Islet of Langerhans (tissue), 1 donor: ENCODE measurements around the gene MRPS12.
A peak's percentile ranks its signal among the peaks of the same experiment; 100 is the strongest.

ENCODE experiments used
- FAIRE-seq: peaks from one replicate; lab custom pipeline; 2011; peaks lifted over from hg19 to GRCh38; lab: Jason Lieb, UNC

MRPS12 gene

DNA sequence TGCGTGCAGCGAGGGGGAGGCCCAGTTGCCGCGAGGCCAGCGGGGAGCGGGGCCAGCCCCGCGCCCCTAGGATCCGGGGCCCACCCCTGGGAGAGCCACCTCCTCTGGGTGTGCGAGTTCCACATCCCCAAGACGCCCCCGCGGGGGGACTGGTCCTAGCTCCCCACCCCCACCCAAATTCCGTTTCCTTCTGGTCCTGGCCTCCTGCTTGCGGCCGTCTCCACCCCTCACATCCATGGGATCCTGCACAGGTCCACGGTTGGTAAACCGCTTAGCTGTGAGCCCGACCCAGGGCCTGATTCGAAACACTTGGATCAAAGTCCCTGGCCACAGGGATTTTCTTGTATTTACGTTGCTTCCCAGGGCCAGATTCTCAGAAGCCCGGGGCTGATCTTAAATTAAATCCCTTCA, 45.1 kb downstream of the MRPS12 start:
- no peak for FAIRE-seq

DNA sequence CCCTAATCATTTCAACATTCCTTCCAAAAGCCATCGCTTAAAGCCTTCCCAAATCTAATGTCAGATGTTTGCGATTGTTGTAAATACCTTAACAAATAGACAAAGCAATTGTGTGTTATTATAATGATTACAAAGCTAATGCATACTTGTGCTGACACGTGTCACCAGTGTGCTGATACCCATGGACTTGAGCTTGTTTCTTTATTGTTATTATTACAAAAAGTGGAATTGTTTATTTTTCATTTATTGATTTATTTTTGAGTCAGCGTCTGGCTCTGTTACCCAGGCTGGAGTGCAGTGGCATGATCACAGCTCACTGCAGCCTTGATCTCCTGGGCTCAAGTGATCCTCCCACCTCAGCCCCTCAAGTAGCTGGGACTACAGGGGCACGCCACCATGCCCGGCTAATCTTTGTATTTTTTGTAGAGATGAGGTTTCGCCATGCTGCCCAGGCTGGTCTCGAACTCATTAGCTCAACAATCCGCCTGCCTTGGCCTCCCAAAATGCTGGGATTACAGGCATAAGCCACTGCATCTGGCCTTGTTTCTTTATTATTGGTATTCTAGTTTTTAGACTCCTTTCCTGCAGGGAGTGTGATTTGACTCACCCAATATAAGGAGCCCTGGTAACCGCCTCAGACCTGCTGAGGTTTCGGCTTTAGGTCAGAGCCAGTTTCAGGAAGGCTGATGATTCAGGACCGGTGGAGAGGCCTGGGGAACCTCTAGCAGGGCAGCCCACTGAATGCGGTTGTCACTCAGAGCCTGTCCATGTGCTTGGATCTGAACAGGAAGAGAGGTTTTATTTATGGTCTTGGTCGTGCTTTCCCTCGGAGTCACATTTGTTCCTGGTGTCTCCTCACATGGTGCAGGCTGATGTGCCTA, 46.9 kb downstream of the MRPS12 start:
- peak; percentile 53 for FAIRE-seq

DNA sequence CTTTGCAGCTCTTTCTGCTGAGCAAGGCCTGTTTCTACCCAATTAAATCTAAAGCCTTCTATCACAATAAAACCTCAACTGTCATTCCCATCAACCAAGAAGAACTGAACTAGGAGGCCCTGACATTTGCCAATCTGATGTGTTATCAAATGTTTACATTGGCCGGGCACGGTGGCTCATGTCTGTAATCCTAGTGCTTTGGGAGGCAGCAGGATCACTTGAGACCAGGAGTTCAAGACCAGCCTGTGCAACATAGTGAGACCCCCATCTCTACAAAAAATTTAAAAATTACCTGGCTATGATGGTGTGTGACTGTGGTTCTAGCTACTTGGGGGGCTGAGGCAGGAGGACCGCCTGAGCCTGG, 47.6 kb downstream of the MRPS12 start:
- FAIRE-seq, result peak; percentile 91

DNA sequence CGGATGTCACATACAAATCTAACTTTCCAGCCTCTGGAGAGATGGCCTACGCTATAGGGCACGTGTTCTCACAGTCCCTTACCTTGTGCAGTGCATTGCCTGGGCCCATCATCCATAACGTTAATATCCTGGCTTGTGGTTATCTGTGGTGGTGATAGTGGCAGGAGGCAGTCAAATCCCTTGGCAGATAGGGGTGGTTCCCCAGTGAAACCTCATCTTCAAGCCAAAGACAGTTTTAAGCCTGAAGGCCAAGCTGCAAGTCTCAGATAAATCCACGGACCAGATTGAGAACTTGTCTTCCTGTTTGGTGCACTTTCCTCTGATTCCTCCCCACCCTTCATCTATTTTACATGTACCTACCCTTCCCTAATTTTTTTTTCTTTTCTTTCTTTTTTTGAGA, 49.1 kb downstream of the MRPS12 start:
- no peak for FAIRE-seq

DNA sequence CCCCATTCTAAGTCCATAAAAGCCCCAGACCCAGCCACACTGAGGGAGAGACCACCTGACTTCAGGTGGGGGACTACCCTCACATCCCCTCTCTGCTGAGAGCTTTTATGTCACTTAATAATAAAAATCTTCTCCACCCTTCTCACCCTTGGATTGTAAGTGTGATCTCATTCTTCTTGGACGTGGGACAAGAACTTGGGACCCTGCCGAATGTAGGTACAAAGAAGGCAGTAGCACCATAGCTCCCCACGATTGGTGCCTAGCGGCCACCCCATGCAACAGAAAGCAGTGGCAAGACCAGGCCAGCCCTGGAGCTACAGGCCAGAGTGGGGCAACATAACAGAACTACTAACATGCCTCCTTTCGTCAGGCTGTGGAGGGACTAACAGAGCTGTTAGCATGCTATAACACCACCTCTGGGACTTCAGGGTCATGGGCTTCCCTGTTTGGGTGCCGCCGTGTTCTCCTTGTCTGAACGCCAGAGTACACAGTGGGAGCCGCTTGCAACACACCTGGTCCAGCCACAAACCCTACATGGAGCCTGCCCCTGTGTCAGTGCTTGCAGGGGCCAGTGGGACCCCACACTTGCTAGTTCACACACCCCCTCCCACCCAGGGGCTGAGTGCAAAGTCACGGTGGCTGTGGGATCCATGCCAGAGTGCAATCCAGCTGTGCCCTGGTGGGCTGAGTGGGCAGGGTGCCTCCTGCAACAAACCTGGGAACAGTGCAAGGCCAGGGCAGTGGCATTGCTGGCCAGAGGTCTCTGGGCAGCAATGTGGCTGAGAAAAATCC, 50.0 kb downstream of the MRPS12 start:
- FAIRE-seq, result no peak
